Measurements from ENCODE around the gene BNIP5.
A peak's percentile ranks its signal among the peaks of the same experiment; 100 is the strongest.

BNIP5 gene

GRCh38 chr6:36276581-36277536 lies 59.8 kb downstream of the BNIP5 start:
- DNase-seq: no peak
- intact Hi-C loops (cut with DNase I): no loop called here

- intact Hi-C loops (cut with DNase I): no loop called here
- DNase-seq: peak in 1 of 10 donors; percentile 24
Measured at GRCh38 chr6:36273802-36274514, 62.7 kb downstream of the BNIP5 start.

- intact Hi-C loops (cut with DNase I): no loop called here
- no peak for DNase-seq
Measured at GRCh38 chr6:36273067-36273466, 63.6 kb downstream of the BNIP5 start.

- intact Hi-C loops (cut with DNase I): no loop called here
- no peak for DNase-seq
Measured at GRCh38 chr6:36272234-36272633, 64.5 kb downstream of the BNIP5 start.

- no peak for DNase-seq
- intact Hi-C loops (cut with DNase I): no loop called here
Measured at GRCh38 chr6:36269834-36270705, 66.6 kb downstream of the BNIP5 start, which contains the start of gene PNPLA1. TSS of gene PNPLA1 (plus strand) at chr6:36270060. CDS start at chr6:36270460, 400 bp downstream.

- intact Hi-C loops (cut with DNase I): no loop called here
- DNase-seq: peak in 8 of 10 donors; percentile 60 to 97 (median 78)
Measured at GRCh38 chr6:36268478-36269275, 68.0 kb downstream of the BNIP5 start.

- intact Hi-C loops (cut with DNase I): no loop called here
- no peak for DNase-seq
Measured at GRCh38 chr6:36267731-36268477, 68.8 kb downstream of the BNIP5 start.

- intact Hi-C loops (cut with DNase I): no loop called here
- peak in 2 of 10 donors; percentile 16 to 80 for DNase-seq
Measured at GRCh38 chr6:36266913-36267644, 69.6 kb downstream of the BNIP5 start.
